GM18867 (cell line): ENCODE data around the gene MYRIP.

Experiments used
- ATAC-seq: cut with Tn5 transposase; IDR thresholded peaks from one replicate; pipeline ENCODE4 v1.9.1; 2021; ENCODE audit warnings: mild to moderate bottlenecking, moderate library complexity; ENCODE audit not compliant: unreplicated experiment

Gene MYRIP

DNA sequence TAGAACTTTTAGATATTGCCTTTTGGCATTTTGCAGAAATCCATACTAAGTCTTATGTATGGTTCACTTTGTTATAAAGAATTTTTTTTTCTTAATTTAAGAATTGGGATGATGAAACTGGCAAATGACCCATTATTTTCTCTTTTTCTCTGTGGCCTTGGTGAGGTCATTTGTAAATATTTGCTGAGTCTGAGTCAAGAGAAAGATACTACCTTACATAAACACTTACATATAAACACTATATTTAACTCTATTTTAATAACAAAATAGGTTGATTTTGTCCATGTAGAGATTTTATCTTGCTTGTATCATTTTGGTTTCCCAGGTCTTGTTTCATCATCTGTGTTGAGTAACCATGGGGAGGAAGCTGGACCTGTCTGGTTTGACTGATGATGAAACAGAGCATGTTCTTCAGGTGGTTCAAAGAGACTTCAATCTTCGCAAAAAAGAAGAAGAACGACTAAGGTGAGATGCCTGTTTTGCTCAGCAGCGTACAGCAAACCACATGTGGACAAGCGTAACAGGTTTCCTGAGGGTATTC lies 91.1 kb downstream of the MYRIP start:
- ATAC-seq, result no peak

- ATAC-seq, result no peak
Measured at GRCh38 chr3:39903253-39903652, 93.8 kb downstream of the MYRIP start.

GRCh38 chr3:39905788-39906187 lies 96.4 kb downstream of the MYRIP start:
- no peak for ATAC-seq

DNA sequence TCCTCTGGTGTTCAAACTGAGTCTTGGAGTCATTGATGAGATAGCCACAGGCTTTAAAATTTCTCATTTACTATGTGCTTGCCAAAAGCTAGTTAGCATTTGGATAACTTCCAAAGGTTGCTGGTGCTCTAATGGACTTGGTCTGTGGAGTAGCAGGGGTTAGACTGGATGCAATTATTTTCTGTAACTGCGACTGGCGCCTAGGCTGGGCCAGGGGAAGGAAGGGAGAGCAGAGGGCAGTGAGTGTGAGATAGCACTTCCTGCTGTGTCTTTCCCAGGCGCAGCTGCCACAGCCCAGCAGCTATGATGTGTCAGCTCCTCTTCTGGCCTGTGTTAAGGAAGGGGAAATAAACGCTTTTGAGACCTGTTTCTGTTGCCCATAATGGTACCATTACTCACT lies 98.6 kb downstream of the MYRIP start:
- ATAC-seq, result no peak

DNA sequence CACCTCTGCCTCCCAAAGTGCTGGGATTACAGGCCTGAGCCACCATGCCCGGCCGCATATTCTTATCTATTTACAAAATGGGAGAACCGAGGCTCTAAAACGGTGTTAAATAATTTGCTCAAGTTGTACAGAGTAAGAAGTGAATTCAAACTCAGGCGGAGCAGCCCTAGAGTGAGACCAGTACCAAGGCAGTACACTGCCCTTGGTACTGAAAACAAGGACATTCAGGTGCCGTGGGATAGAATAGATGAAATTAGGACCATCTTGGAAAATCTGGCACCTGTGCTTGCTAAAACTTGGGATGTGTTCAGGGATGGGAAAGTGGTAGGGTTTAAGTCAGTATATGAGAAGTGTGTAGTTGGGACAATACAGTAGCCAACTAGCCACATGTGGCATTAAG lies 100.7 kb downstream of the MYRIP start:
- ATAC-seq, result no peak

DNA sequence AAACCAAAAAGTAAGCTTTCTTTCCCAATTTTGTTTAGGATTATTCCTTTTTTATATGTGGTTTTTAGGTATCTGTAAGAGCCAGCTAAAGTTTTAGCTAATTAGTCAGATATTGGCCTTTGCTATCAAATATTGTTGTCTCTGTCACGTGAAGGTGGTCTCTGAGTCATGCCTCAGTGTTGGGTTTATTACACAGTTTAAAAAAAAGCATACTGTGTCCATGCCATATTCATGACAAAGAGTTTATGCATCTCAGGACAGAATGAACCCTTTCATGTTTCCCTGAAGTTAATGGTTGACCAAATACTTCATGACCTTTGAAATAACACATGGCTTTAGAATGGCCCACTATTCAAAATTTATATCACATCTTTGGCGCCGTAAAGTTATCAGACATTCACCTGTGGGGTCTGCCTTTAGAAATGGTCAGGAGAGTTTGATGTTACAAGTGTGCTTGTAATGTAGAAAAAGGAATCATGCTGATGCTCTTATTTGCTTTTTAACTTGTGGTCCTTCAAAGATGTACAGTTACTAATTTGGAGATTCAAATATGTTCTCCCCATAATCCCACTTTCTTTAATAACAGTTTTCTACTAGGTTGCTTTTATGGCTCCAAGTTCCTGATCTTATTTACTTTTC lies 101.5 kb downstream of the MYRIP start:
- no peak for ATAC-seq

DNA sequence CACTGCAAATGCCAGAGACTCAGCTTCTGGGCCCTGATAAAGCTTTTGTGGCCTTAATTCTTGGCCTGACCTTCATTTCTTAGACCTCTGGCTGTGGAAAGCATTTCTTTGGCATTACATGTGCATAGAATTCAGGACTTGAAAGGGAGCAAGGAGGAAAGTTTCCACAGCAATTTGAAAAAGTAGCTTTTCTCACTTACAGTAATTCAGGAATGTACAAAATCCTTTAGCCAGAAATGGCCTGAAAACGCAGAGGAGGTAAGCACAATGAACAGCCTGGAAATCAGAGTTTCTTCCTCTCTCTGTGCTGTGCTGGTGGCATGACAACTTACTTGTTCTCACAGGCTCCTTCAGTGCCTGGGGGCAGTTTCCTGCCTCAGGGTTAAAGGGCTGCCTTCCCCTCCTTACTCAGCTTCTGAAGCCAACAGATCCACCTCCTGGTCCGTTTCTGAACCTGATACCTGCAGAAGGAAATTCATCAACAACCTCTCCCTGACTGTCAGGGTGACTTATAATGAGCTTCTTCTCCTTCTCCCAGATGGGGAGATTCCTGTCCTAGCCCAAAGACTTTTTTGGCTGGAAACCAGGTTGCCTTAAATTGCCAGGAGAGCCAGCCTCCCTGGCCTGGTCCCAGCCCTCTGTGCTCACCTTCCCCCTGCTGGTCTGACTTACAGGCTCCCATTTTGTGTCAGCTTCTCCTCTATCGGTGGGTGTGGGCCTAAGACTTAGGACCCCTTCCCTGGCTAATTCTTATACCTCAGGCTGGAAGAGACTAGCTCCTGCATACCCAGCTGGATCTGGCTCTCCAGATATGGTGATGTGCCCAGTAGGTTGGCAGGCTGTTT lies 102.3 kb downstream of the MYRIP start:
- ATAC-seq, result no peak

DNA sequence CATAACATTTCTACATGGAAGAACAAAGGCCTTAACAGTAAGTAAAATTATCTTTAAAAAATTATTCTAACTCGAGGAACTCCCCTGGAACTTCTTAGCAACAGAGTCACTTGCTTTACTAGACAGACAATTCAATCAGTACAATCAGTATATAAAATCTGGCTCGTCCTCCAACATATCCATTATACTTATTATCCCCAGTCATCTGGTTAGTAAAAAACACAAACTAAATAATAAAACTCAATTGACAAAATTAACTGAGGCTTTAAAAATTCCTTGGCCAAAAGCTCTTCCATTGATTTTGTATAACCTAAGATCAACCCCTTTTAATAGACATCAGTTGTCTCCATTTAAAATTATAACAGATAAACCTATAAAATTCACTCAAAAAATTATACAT lies 105.6 kb downstream of the MYRIP start:
- ATAC-seq, result no peak

- no peak for ATAC-seq
Measured at GRCh38 chr3:39917065-39917773, 107.8 kb downstream of the MYRIP start.

- no peak for ATAC-seq
Measured at GRCh38 chr3:39919281-39919680, 109.9 kb downstream of the MYRIP start.

DNA sequence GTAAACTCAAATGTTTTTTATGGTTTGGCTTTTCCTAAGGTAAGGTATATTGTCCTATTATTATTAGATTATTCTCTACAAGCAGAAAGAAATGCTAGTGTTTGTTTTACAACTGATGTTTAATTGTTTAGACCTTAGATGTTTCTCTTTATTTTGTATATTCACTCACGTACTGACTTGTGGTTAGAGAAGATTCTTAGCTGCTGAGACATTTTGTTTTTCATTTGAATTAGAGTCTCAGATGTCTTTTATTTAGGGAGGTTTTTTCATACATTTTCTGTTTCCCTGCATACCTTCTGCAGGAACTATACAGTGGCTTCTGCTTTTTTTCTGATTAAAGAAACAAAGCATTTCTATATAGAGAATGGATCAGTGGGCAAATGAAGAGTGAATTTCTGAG lies 110.9 kb downstream of the MYRIP start:
- no peak for ATAC-seq

GRCh38 chr3:39927479-39927878 lies 118.1 kb downstream of the MYRIP start:
- ATAC-seq, result no peak

GRCh38 chr3:39933986-39934693 lies 124.7 kb downstream of the MYRIP start:
- no peak for ATAC-seq

- ATAC-seq, result no peak
Measured at GRCh38 chr3:39934696-39935095, 125.3 kb downstream of the MYRIP start.

- ATAC-seq, result no peak
Measured at GRCh38 chr3:39935261-39935660, 125.9 kb downstream of the MYRIP start.

- ATAC-seq, result no peak
Measured at GRCh38 chr3:39936848-39937247, 127.4 kb downstream of the MYRIP start.

- ATAC-seq, result no peak
Measured at GRCh38 chr3:39937315-39937714, 127.9 kb downstream of the MYRIP start.

DNA sequence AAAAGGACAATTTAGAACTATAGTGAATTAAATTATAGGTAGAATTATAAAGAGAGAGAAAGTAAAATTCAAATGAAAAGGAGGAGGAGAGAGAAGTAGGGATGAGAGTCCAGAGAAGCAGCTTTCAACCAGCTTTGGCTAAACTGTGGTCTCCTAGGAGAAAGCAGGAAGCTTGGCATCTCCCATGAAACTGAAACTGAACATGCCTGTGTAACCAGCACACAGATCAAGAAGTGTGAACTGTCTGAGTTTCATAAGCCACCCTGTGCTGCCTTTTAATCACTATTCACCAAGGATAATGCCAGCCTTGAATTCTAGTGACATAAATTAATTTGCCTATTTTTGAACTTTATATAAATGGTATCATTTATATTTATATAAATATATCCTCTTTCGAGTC lies 128.5 kb downstream of the MYRIP start:
- peak; percentile 90 for ATAC-seq

- ATAC-seq, result no peak
Measured at GRCh38 chr3:39941931-39942330, 132.5 kb downstream of the MYRIP start.

DNA sequence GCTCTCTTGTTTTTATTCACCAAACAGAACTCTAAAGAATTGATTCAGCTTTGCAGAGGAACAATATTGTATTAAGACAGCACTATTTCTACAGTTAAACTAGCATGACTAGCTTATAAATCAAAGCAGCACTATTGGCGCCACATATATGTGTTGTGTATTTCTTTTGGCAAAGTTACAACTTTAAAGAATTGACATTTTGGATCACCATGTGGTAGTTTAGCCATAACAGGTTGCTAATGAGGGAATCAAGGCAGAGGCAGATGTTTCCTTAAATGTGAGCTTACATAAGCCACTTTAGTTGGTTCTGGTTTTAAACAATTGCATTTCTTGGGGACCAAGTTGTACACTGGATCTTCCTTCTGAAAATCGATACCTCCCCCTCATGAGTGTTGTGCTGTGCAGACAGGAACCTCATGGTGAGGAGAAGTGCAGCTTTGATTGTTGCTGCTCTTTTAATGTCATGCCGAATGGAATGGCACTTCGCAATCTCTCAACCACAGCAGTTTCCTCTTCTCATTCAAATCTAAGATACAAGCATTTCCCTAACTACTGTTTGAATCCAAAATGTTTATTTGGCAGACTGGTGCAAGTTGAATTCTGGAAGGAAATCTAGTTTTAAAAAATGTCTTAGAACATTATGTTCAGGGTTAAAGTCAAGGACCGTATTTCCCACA lies 151.2 kb downstream of the MYRIP start:
- no peak for ATAC-seq
